SK-N-SH (cell line): ENCODE results near the gene CDK4. TPM values are rescaled to one million over a fixed set of nuclear protein-coding genes. Genes with fewer than 3 reads are reported as not detected.

Experiments used
- CTCF ChIA-PET: fragments of 300-600, 350-600 bp; formaldehyde crosslinking; extraction: SDS; loops from one replicate; lab custom pipeline; 2021; lab: Yijun Ruan, JAX
- POLR2A ChIA-PET: fragments of 350-600 bp; sonication (Branson Sonifier 250); formaldehyde crosslinking; extraction: SDS; loops from one replicate; lab custom pipeline; 2020; ENCODE audit warnings: antibody characterized with exemption, inconsistent platforms; lab: Yijun Ruan, JAX
- DNase-seq: peaks from one replicate; pipeline ENCODE4 v3.0.0; 2012
- H2AFZ ChIP-seq: fragments of 200-600 bp; sonication (generic); 2 replicates; pipeline ENCODE4 v1.8.1; 2016; ENCODE audit warnings: antibody characterized with exemption, mild to moderate bottlenecking, low read depth
- H3F3A ChIP-seq: fragments of 200-600 bp; sonication (generic); replicated peaks from 2 replicates; pipeline ENCODE3; 2016; ENCODE audit warnings: antibody characterized with exemption, mild to moderate bottlenecking; ENCODE audit not compliant: insufficient read depth
- H3K27ac ChIP-seq, 2 experiments: fragments of 200-500 bp in 1 of 2; fragments of 200-600 bp in 1 of 2; sonication (Bioruptor generic) in 1 of 2; sonication (generic), shearing (Covaris generic) in 1 of 2; 2 replicates each; pipeline versions ENCODE4 v1.5.1 to v1.6.1; 2014 to 2016; ENCODE audit warnings: low read depth in 2 of 2, inconsistent platforms in 1 of 2, low read length in 1 of 2, mild to moderate bottlenecking in 1 of 2, mixed read lengths in 1 of 2
- H3K27me3 ChIP-seq: fragments of 200-600 bp; sonication (generic), shearing (Covaris generic); 2 replicates; pipeline ENCODE4 v1.6.1; 2016; ENCODE audit warnings: mixed run types; ENCODE audit not compliant: insufficient read depth
- H3K36me3 ChIP-seq, 2 experiments: fragments of 200-500 bp in 1 of 2; fragments of 200-600 bp in 1 of 2; sonication (Bioruptor generic) in 1 of 2; sonication (generic) in 1 of 2; replicated peaks in 1 of 2; 2 replicates each; pipeline versions ENCODE3 to v1.5.1; 2014 to 2016; ENCODE audit warnings: low read length in 1 of 2, mild to moderate bottlenecking in 1 of 2; ENCODE audit not compliant: insufficient read depth in 2 of 2, control insufficient read depth in 1 of 2
- H3K4me1 ChIP-seq, 2 experiments: fragments of 200-500 bp in 1 of 2; fragments of 200-600 bp in 1 of 2; sonication (Bioruptor generic) in 1 of 2; sonication (generic), shearing (Covaris generic) in 1 of 2; 2 replicates each; pipeline versions ENCODE4 v1.5.1 to v1.6.1; 2014 to 2016; ENCODE audit warnings: low read depth in 1 of 2, low read length in 1 of 2, mixed run types in 1 of 2; ENCODE audit not compliant: insufficient read depth in 2 of 2, control insufficient read depth in 1 of 2
- H3K4me2 ChIP-seq: fragments of 200-600 bp; sonication (generic), shearing (Covaris generic); 2 replicates; pipeline ENCODE4 v1.6.1; 2017; ENCODE audit warnings: mixed run types
- H3K4me3 ChIP-seq, 2 experiments: fragments of 200-500 bp in 1 of 2; fragments of 200-600 bp in 1 of 2; sonication (Bioruptor generic) in 1 of 2; sonication (generic), shearing (Covaris generic) in 1 of 2; 2 replicates each; pipeline versions ENCODE4 v1.5.1 to v1.8.1; 2014 to 2016; ENCODE audit warnings: low read depth in 2 of 2, inconsistent platforms in 1 of 2, low read length in 1 of 2, mild to moderate bottlenecking in 1 of 2, mixed read lengths in 1 of 2, moderate library complexity in 1 of 2
- H3K79me2 ChIP-seq: fragments of 200-600 bp; sonication (generic); 2 replicates; pipeline ENCODE4 v1.8.1; 2017; ENCODE audit warnings: mild to moderate bottlenecking; ENCODE audit not compliant: insufficient read depth
- H3K9ac ChIP-seq: fragments of 200-600 bp; sonication (generic); 2 replicates; pipeline ENCODE4 v1.6.1; 2017; ENCODE audit warnings: mixed run types
- H3K9me2 ChIP-seq: fragments of 200-600 bp; sonication (generic); 2 replicates; pipeline ENCODE4 v1.6.1; 2017; ENCODE audit warnings: mixed run types
- H3K9me3 ChIP-seq: fragments of 200-600 bp; sonication (generic); 2 replicates; pipeline ENCODE4 v1.6.1; 2017; ENCODE audit warnings: mixed run types, mild to moderate bottlenecking, moderate library complexity
- H4K20me1 ChIP-seq: fragments of 200-600 bp; sonication (generic); 2 replicates; pipeline ENCODE4 v1.6.1; 2017; ENCODE audit warnings: mild to moderate bottlenecking, mixed run types; ENCODE audit not compliant: insufficient read depth
- CHD2 ChIP-seq: fragments of 150-350 bp; IDR thresholded peaks from 2 replicates; pipeline ENCODE4 v1.6.1; 2018; ENCODE audit warnings: low read length; ENCODE audit not compliant: partially characterized antibody
- EP300 ChIP-seq, 2 experiments: IDR thresholded peaks; 2 replicates each; pipeline versions ENCODE4 v1.4.0 to v1.6.1; 2012; ENCODE audit warnings: borderline replicate concordance in 1 of 2, low read depth in 1 of 2, low read length in 1 of 2
- EZH2phosphoT487 ChIP-seq: fragments of 200-600 bp; sonication (generic); IDR thresholded peaks from 2 replicates; pipeline ENCODE4 v1.6.1; 2017; ENCODE audit warnings: low read depth, mixed run types, mild to moderate bottlenecking, antibody characterized with exemption, moderate library complexity, borderline replicate concordance
- FOXM1 ChIP-seq: IDR thresholded peaks from 2 replicates; pipeline ENCODE4 v1.4.0; 2012; ENCODE audit warnings: low read depth, mild to moderate bottlenecking
- GABPA ChIP-seq: IDR thresholded peaks from 2 replicates; pipeline ENCODE4 v1.4.0; 2012; ENCODE audit warnings: low read depth, mild to moderate bottlenecking
- JUND ChIP-seq: IDR thresholded peaks from 2 replicates; pipeline ENCODE4 v1.4.0; 2012
- MAX ChIP-seq: IDR thresholded peaks from 2 replicates; pipeline ENCODE4 v1.4.0; 2012; ENCODE audit warnings: low read depth
- NFIC ChIP-seq: IDR thresholded peaks from 2 replicates; pipeline ENCODE4 v1.4.0; 2012; ENCODE audit warnings: borderline replicate concordance
- NRF1 ChIP-seq: IDR thresholded peaks from 2 replicates; pipeline ENCODE4 v1.6.1; 2012; ENCODE audit warnings: low read depth, mild to moderate bottlenecking, low read length
- RFX5 ChIP-seq: IDR thresholded peaks from 2 replicates; pipeline ENCODE4 v1.6.1; 2012; ENCODE audit warnings: mild to moderate bottlenecking, improper control_type of control experiment, low read length
- SIN3A ChIP-seq: IDR thresholded peaks from 2 replicates; pipeline ENCODE4 v1.6.1; 2012; ENCODE audit warnings: low read depth, mild to moderate bottlenecking, low read length, moderate library complexity, borderline replicate concordance
- ZBTB33 ChIP-seq: IDR thresholded peaks from 2 replicates; pipeline ENCODE4 v1.4.0; 2012; ENCODE audit warnings: low read depth, borderline replicate concordance
- WGBS: methylation state at CpG from one replicate; pipeline ENCODE4 v1.1.6; 2017; ENCODE audit warnings: low lambda C conversion rate; 5-methylcytosine and 5-hydroxymethylcytosine counted together
- polyA plus RNA-seq, 3 experiments: library from polyadenylated mRNA; depleted of rRNA; stranded (reverse); fragments of >200 nt; gene quantifications; 2 replicates each; pipeline ENCODE4 v1.2.3, GENCODE V29; 2012

Gene CDK4
- polyA plus RNA-seq, 1 of the 3 experiments (the other 2 are of a cell fraction): 324 TPM

- WGBS: 64% methylated on average over 8 of the region's 8 CpGs
- no peaks in the 10 kb centered on the region for H3K27me3 ChIP-seq
- CTCF ChIA-PET: interaction anchor here (0.6 to 7.1 kb wide), 21 partner anchors 10 to 276 kb away, joined by 3 to 133 read pairs (median 5); partner anchors contain the start of genes B4GALNT1, GLI1, OS9 and PIP4K2C
Observed at GRCh38 chr12:57735198-57735855, 16.8 kb downstream of the CDK4 start.

GRCh38 chr12:57734591-57734990 lies 17.5 kb downstream of the CDK4 start:
- Histone ChIP-seq H3K4me3 (no peak overlapping the region), H3K4me1 (peaks cover 0 to 29% of the 10 kb centered on the region in 2 experiments; a peak in 2 of 4 replicates), H3K9ac (no peak overlapping the region), H4K20me1 (no peaks in the 10 kb centered on the region), H3K36me3 (peaks cover 0 to 14% of the 10 kb centered on the region in 2 experiments), H3K27me3 (no peaks in the 10 kb centered on the region), H3K9me2 (no peaks in the 10 kb centered on the region), H3K4me2 (no peak overlapping the region), H3F3A (peaks cover 18% of the 10 kb centered on the region), H3K79me2 (no peaks in the 10 kb centered on the region), H3K27ac (no peak overlapping the region), H2AFZ (no peak overlapping the region), H3K9me3 (no peaks in the 10 kb centered on the region)
- DNase-seq: no peak
- ChIA-PET CTCF (interaction anchor here (1.0 to 7.1 kb wide), 9 partner anchors 11 to 276 kb away, joined by 3 to 133 read pairs (median 9); partner anchors contain the start of genes B4GALNT1, GLI1 and OS9), POLR2A (interaction anchor here (2.6 to 2.9 kb wide), 2 partner anchors 9 to 10 kb away, joined by 17 to 21 read pairs; partner anchors contain the start of gene TSPAN31)
- TF ChIP-seq ZBTB33 (no peak), NRF1 (no peak), SIN3A (no peak), GABPA (no peak)
- 89% methylated on average over 4 of the region's 4 CpGs for WGBS

More at GRCh38 chr12:57735198-57735855, 16.8 kb downstream of the CDK4 start:
- Histone ChIP-seq H4K20me1 (no peaks in the 10 kb centered on the region), H3K4me1 (peaks cover 0 to 29% of the 10 kb centered on the region in 2 experiments; a peak in 2 of 4 replicates), H3K4me2 (peak overlapping the region; percentile 87), H3K36me3 (peaks cover 0 to 9% of the 10 kb centered on the region in 2 experiments), H3F3A (peaks cover 18% of the 10 kb centered on the region), H3K4me3 (peak overlapping the region in 1 of 2 experiments; percentile 29; a peak in 1 of 4 replicates), H3K9me3 (no peaks in the 10 kb centered on the region), H3K9me2 (no peaks in the 10 kb centered on the region), H2AFZ (no peak overlapping the region), H3K27ac (peak overlapping the region in 1 of 2 experiments; percentile 39; a peak in 1 of 4 replicates), H3K9ac (no peak overlapping the region), H3K79me2 (no peaks in the 10 kb centered on the region)
- POLR2A ChIA-PET: interaction anchor here (0.6 to 2.9 kb wide), 4 partner anchors 9 to 440 kb away, joined by 3 to 21 read pairs (median 10); partner anchors contain the start of gene TSPAN31
- TF ChIP-seq NFIC (no peak), EP300 (IDR thresholded peaks at IDR 0.05; ENCODE audit: borderline replicate concordance in 1 of 2, low read depth in 1 of 2, low read length in 1 of 2) (no peak), MAX (no peak), FOXM1 (no peak), CHD2 (no peak), JUND (no peak), RFX5 (no peak), EZH2phosphoT487 (no peak)
- DNase-seq: peak; percentile 61
